ENCODE results near the gene TTC7B. TPM values are rescaled to one million over a fixed set of nuclear protein-coding genes. Genes with fewer than 3 reads are reported as not detected.

Gene TTC7B
- total and polyA plus RNA-seq, 10 of the 15 experiments (the other 5 are each of a cell fraction or from before 2014, with no cell fraction given) = under 0.01 to 1.1 (median 0.26) TPM; not detected in 2

GRCh38 chr14:90564496-90564895 lies 251.7 kb downstream of the TTC7B start:
- TF ChIP-seq TARDBP (IDR thresholded peaks at IDR 0.05; ENCODE audit: borderline replicate concordance) = no peak
- Histone ChIP-seq H3K27me3 (replicated peaks in 1 of 2; ENCODE audit: control insufficient read depth in 2 of 2, insufficient read depth in 2 of 2, low read length in 1 of 2) (peaks cover 3 to 4% of the 10 kb centered on the region in 2 experiments; a peak in 3 of 4 replicates), H3K79me2 (ENCODE audit: control insufficient read depth, insufficient read depth, low read length) (no peaks in the 10 kb centered on the region), H3K4me1 (ENCODE audit: control insufficient read depth, insufficient read depth, low read length) (no peaks in the 10 kb centered on the region), H3K4me2 (ENCODE audit: control insufficient read depth, insufficient read depth) (no peak overlapping the region), H3K9me3 (replicated peaks; ENCODE audit: control insufficient read depth, insufficient read depth, low read length) (no peaks in the 10 kb centered on the region), H3K27ac (ENCODE audit: control insufficient read depth, insufficient read depth) (no peak overlapping the region), H3K9ac (ENCODE audit: control insufficient read depth, insufficient read depth, low read length) (no peak overlapping the region), H4K20me1 (ENCODE audit: control insufficient read depth, insufficient read depth) (no peaks in the 10 kb centered on the region; the same call in 1 of the 2 replicates), H2AFZ (ENCODE audit: control insufficient read depth, low read depth, low read length) (no peak overlapping the region), H3K4me3 (no peak overlapping the region), H3K36me3 (ENCODE audit: control insufficient read depth in 2 of 2, insufficient read depth in 2 of 2, low read length in 1 of 2) (no peaks in the 10 kb centered on the region)
- ChIA-PET SMC1A (ENCODE audit: uncharacterized antibody, unreplicated experiment) (no interaction called here), CTCF (no interaction called here), POLR2A (no interaction called here), RAD21 (ENCODE audit: unreplicated experiment) (no interaction called here)
- DNase-seq (ENCODE audit: low read depth, low spot score) (no peak), FAIRE-seq (no peak), ATAC-seq (no peak)
- 43% methylated on average over 4 of the region's 4 CpGs for WGBS (ENCODE audit: insufficient coverage, insufficient replicate concordance, low lambda C conversion rate, missing lambda C conversion rate)
- no TSS peak for BruUV-seq (replicated peaks)
- in situ Hi-C loops (cut with MboI) = no loop called here
- intact Hi-C loops (cut with micrococcal nuclease; ENCODE audit: unreplicated experiment) = no loop called here

DNA sequence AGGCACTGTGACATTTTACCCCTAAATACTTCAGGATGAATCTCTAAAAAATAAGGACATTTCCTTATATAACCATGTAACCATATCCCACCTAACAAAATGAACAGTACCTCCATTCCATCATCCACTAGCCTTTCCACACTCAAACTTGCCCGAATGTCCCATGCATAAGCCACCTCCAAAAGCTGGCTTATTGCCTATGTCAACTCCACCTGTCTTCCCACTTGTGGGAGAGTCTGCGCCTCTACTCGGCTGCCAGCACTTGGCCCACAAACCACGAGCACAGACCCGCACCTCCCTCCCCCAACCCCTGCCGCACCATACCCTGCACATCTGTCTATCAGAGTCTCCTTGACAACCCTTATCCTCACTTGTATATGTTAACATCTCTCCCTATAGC lies 253.6 kb downstream of the TTC7B start:
- Histone ChIP-seq H3K9ac (ENCODE audit: control insufficient read depth, insufficient read depth, low read length) (no peak overlapping the region), H3K36me3 (ENCODE audit: control insufficient read depth in 2 of 2, insufficient read depth in 2 of 2, low read length in 1 of 2) (no peaks in the 10 kb centered on the region), H3K27me3 (replicated peaks in 1 of 2; ENCODE audit: control insufficient read depth in 2 of 2, insufficient read depth in 2 of 2, low read length in 1 of 2) (peaks cover 3 to 4% of the 10 kb centered on the region in 2 experiments; a peak in 3 of 4 replicates), H3K4me1 (ENCODE audit: control insufficient read depth, insufficient read depth, low read length) (no peaks in the 10 kb centered on the region), H3K27ac (ENCODE audit: control insufficient read depth, insufficient read depth) (no peak overlapping the region), H3K9me3 (replicated peaks; ENCODE audit: control insufficient read depth, insufficient read depth, low read length) (no peaks in the 10 kb centered on the region), H3K4me3 (no peak overlapping the region), H2AFZ (ENCODE audit: control insufficient read depth, low read depth, low read length) (no peak overlapping the region), H4K20me1 (ENCODE audit: control insufficient read depth, insufficient read depth) (no peaks in the 10 kb centered on the region; the same call in 1 of the 2 replicates), H3K79me2 (ENCODE audit: control insufficient read depth, insufficient read depth, low read length) (no peaks in the 10 kb centered on the region), H3K4me2 (ENCODE audit: control insufficient read depth, insufficient read depth) (no peak overlapping the region)
- FAIRE-seq (no peak), DNase-seq (ENCODE audit: low read depth, low spot score) (no peak), ATAC-seq (no peak)
- RAD21 ChIA-PET (ENCODE audit: unreplicated experiment) = no interaction called here
- SMC1A ChIA-PET (ENCODE audit: uncharacterized antibody, unreplicated experiment) = no interaction called here
- TF ChIP-seq GABPA (IDR thresholded peaks at IDR 0.05; ENCODE audit: low read depth) (no peak), CBFB (IDR thresholded peaks at IDR 0.05; ENCODE audit: low read depth) (no peak), SIN3A (IDR thresholded peaks at IDR 0.05; ENCODE audit: low read depth, low read length) (no peak), SUZ12 (IDR thresholded peaks at IDR 0.05; ENCODE audit: unreplicated experiment) (no peak), CEBPB (IDR thresholded peaks at IDR 0.05; ENCODE audit: borderline replicate concordance in 1 of 2, low read depth in 2 of 2, low read length in 2 of 2) (no peak), YBX1 (IDR thresholded peaks at IDR 0.05) (no peak), HCFC1 (IDR thresholded peaks at IDR 0.05; ENCODE audit: low read length) (no peak), TARDBP (IDR thresholded peaks at IDR 0.05; ENCODE audit: borderline replicate concordance) (no peak), SMAD1 (IDR thresholded peaks at IDR 0.05; ENCODE audit: low read depth, partially characterized antibody) (no peak), CEBPZ (IDR thresholded peaks at IDR 0.05; ENCODE audit: low read depth, low read length) (no peak), MEF2A (IDR thresholded peaks at IDR 0.05; ENCODE audit: insufficient read depth, low read depth, low read length) (no peak), RCOR1 (conservative IDR thresholded peaks at IDR 0.05; ENCODE audit: low read depth, low read length) (no peak), SP1 (IDR thresholded peaks at IDR 0.05; ENCODE audit: low read depth, low read length) (no peak), NFYB (IDR thresholded peaks at IDR 0.05; ENCODE audit: insufficient read depth, low read depth, low read length) (no peak)
- TF ChIP-seq, protein P1, sequence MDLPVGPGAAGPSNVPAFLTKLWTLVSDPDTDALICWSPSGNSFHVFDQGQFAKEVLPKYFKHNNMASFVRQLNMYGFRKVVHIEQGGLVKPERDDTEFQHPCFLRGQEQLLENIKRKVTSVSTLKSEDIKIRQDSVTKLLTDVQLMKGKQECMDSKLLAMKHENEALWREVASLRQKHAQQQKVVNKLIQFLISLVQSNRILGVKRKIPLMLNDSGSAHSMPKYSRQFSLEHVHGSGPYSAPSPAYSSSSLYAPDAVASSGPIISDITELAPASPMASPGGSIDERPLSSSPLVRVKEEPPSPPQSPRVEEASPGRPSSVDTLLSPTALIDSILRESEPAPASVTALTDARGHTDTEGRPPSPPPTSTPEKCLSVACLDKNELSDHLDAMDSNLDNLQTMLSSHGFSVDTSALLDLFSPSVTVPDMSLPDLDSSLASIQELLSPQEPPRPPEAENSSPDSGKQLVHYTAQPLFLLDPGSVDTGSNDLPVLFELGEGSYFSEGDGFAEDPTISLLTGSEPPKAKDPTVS (IDR thresholded peaks at IDR 0.05; ENCODE audit: low read depth, low read length) = no peak
- CTCF ChIA-PET = no interaction called here
- in situ Hi-C loops (cut with MboI) (no loop called here), intact Hi-C loops (cut with micrococcal nuclease; ENCODE audit: unreplicated experiment) (no loop called here)
- POLR2A ChIA-PET = no interaction called here
- WGBS (ENCODE audit: insufficient coverage, insufficient replicate concordance, low lambda C conversion rate, missing lambda C conversion rate) = 53% methylated on average over 6 of the region's 6 CpGs
- BruUV-seq (replicated peaks) = no TSS peak
